ENCODE data around the gene PPP2R1B.

Gene PPP2R1B

GRCh38 chr11:111765984-111766833 lies at the start of gene PPP2R1B:
Gene PPP2R1B (minus strand): TSS chr11:111766389. CDS start chr11:111766361, 28 bp downstream.
- TF ChIP-seq CTCF (IDR thresholded peaks at IDR 0.05) = no peak
- peak; percentile 90 for DNase-seq (ENCODE audit: low spot score)
- Histone ChIP-seq H3K4me3 (peak within 1 kb of the TSS; percentile 93), H3K27ac (peak within 1 kb of the TSS; percentile 92 to 95)

GRCh38 chr11:111815489-111815888 lies 49.3 kb upstream of the PPP2R1B start:
- Histone ChIP-seq H3K27ac (peak overlapping the region in 1 of 2 donors; percentile 28), H3K4me3 (no peak overlapping the region)
- no peak for TF ChIP-seq CTCF (IDR thresholded peaks at IDR 0.05)
- no peak for DNase-seq (ENCODE audit: low spot score)

- Histone ChIP-seq H3K27ac (peak overlapping the region; percentile 28 to 64), H3K4me3 (no peak overlapping the region)
- TF ChIP-seq CTCF (IDR thresholded peaks at IDR 0.05) = no peak
- DNase-seq (ENCODE audit: low spot score) = no peak
These were observed 48.5 kb upstream of the PPP2R1B start for GRCh38 chr11:111814557-111815320.

- no peak for DNase-seq (ENCODE audit: low spot score)
- TF ChIP-seq CTCF (IDR thresholded peaks at IDR 0.05) = no peak
- Histone ChIP-seq H3K4me3 (no peak overlapping the region), H3K27ac (peak overlapping the region; percentile 28 to 64)
These were observed 47.9 kb upstream of the PPP2R1B start for GRCh38 chr11:111814106-111814505.

- Histone ChIP-seq H3K27ac (no peak overlapping the region), H3K4me3 (no peak overlapping the region)
- DNase-seq (ENCODE audit: low spot score) = no peak
- TF ChIP-seq CTCF (IDR thresholded peaks at IDR 0.05) = no peak
These were observed 46.0 kb upstream of the PPP2R1B start for GRCh38 chr11:111812211-111812610.

GRCh38 chr11:111811445-111811844 lies 45.3 kb upstream of the PPP2R1B start:
- H3K4me3 ChIP-seq = no peak overlapping the region
- DNase-seq (ENCODE audit: low spot score) = no peak
- no peak for TF ChIP-seq CTCF (IDR thresholded peaks at IDR 0.05)

More at GRCh38 chr11:111811445-111811844, 45.3 kb upstream of the PPP2R1B start:
- H3K27ac ChIP-seq = no peak overlapping the region

Measured in coronary artery (tissue), 2 donors.